ENCODE results near the gene FRRS1. TPM values are rescaled to one million over a fixed set of nuclear protein-coding genes. Genes with fewer than 3 reads are reported as not detected.

Gene FRRS1
- polyA plus RNA-seq, 1 donor (not counting 4 experiments of a cell fraction or from before 2014, with no cell fraction given): 11.2 TPM

DNA sequence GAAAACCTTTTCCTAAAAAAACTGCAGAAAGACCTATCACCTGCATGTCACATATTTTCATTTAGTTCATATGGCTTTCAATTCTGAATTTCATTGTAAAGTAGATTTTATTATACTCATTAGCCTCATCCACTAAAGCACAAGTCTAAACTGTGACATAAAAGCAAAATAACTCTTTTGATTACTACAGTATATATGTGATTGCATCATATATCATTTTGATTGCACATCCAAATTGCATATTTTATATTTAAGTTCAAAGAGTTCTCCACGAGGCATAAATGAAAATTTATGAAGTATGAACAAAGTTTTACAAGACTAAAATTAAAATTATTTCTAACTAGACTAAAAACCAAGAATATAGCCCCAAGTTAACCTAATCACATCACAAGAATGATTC is 101.2 kb downstream of the FRRS1 start:
- TF ChIP-seq, protein P1, sequence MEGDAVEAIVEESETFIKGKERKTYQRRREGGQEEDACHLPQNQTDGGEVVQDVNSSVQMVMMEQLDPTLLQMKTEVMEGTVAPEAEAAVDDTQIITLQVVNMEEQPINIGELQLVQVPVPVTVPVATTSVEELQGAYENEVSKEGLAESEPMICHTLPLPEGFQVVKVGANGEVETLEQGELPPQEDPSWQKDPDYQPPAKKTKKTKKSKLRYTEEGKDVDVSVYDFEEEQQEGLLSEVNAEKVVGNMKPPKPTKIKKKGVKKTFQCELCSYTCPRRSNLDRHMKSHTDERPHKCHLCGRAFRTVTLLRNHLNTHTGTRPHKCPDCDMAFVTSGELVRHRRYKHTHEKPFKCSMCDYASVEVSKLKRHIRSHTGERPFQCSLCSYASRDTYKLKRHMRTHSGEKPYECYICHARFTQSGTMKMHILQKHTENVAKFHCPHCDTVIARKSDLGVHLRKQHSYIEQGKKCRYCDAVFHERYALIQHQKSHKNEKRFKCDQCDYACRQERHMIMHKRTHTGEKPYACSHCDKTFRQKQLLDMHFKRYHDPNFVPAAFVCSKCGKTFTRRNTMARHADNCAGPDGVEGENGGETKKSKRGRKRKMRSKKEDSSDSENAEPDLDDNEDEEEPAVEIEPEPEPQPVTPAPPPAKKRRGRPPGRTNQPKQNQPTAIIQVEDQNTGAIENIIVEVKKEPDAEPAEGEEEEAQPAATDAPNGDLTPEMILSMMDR (optimal IDR thresholded peaks at IDR 0.05 in 1 of 3, IDR thresholded peaks at IDR 0.05 in 1 of 3, conservative IDR thresholded peaks at IDR 0.05 in 1 of 3; ENCODE audit: extremely low read depth in 1 of 3, insufficient read depth in 2 of 3, low read length in 3 of 3): no peak
- no peak for TF ChIP-seq EZH2 (IDR thresholded peaks at IDR 0.05; ENCODE audit: low read length)
- peaks cover 8% of the 10 kb centered on the region for H3K4me1 ChIP-seq (ENCODE audit: control insufficient read depth, extremely low read depth, insufficient read depth, low read length)

DNA sequence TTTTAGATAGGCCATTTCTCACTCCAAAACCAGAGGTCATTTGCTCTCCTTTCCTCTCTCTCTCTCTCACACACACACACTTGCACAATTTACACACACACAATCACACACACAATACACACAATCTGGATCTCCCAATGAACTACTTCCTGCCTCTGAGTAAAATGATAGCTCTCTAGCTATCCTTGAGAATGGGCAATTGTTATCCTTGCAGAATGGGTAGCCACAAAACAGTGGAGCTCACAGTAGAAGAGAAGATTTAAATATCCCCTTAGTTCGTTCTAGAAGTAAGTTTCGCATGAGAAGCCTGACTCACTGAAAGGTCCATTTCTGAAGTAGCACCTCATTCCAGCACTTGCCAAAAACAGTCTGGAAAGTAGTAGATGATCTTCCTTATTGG is 102.9 kb downstream of the FRRS1 start:
- FAIRE-seq (no peak), DNase-seq (ENCODE audit: low read depth, low spot score) (no peak)
- H3K27ac ChIP-seq (ENCODE audit: control insufficient read depth, insufficient read depth, low read length): no peak overlapping the region
- H3K9ac ChIP-seq (ENCODE audit: control insufficient read depth, extremely low read depth, insufficient read depth, low read length): no peak overlapping the region
- dilution Hi-C loops (cut with MboI; ENCODE audit: extremely low pct_ligation_motif_present, low sequenced_read_pairs): no loop called here
- no peaks in the 10 kb centered on the region for H3K79me2 ChIP-seq (ENCODE audit: control insufficient read depth, insufficient read depth, low read length)
- H3K9me1 ChIP-seq (ENCODE audit: control insufficient read depth, extremely low read depth, insufficient read depth, low read length): no peaks in the 10 kb centered on the region
- no peaks in the 10 kb centered on the region for H3K36me3 ChIP-seq (ENCODE audit: control insufficient read depth in 2 of 2, extremely low read depth in 1 of 2, insufficient read depth in 2 of 2, low read length in 2 of 2)
- H3K4me1 ChIP-seq (ENCODE audit: control insufficient read depth, extremely low read depth, insufficient read depth, low read length): peaks cover 22% of the 10 kb centered on the region
- no peak overlapping the region for H3K4me2 ChIP-seq (ENCODE audit: control insufficient read depth, extremely low read depth, insufficient read depth, low read depth, low read length)
- H3K4me3 ChIP-seq (ENCODE audit: control insufficient read depth in 2 of 3, extremely low read depth in 1 of 3, insufficient read depth in 2 of 3, low read depth in 1 of 3, low read length in 3 of 3): no peak overlapping the region
- H2AFZ ChIP-seq (ENCODE audit: control insufficient read depth, low read length): no peak overlapping the region
- no peaks in the 10 kb centered on the region for H3K27me3 ChIP-seq (ENCODE audit: control insufficient read depth, extremely low read depth, insufficient read depth, low read length)
- no peaks in the 10 kb centered on the region for H3K9me3 ChIP-seq (ENCODE audit: control insufficient read depth, low read depth, low read length)
- no peaks in the 10 kb centered on the region for H4K20me1 ChIP-seq (ENCODE audit: control insufficient read depth, extremely low read depth, insufficient read depth, low read length)
- TF ChIP-seq, protein P1 (optimal IDR thresholded peaks at IDR 0.05 in 1 of 3, IDR thresholded peaks at IDR 0.05 in 1 of 3, conservative IDR thresholded peaks at IDR 0.05 in 1 of 3; ENCODE audit: extremely low read depth in 1 of 3, insufficient read depth in 2 of 3, low read length in 3 of 3): no peak
- no peak for TF ChIP-seq EZH2 (IDR thresholded peaks at IDR 0.05; ENCODE audit: low read length)

More for the DNA sequence above, 101.2 kb downstream of the FRRS1 start:
- H3K9ac ChIP-seq (ENCODE audit: control insufficient read depth, extremely low read depth, insufficient read depth, low read length): no peak overlapping the region
- no peak overlapping the region for H3K4me3 ChIP-seq (ENCODE audit: control insufficient read depth in 2 of 3, extremely low read depth in 1 of 3, insufficient read depth in 2 of 3, low read depth in 1 of 3, low read length in 3 of 3)
- no peaks in the 10 kb centered on the region for H3K9me1 ChIP-seq (ENCODE audit: control insufficient read depth, extremely low read depth, insufficient read depth, low read length)
- H3K27ac ChIP-seq (ENCODE audit: control insufficient read depth, insufficient read depth, low read length): no peak overlapping the region
- dilution Hi-C loops (cut with MboI; ENCODE audit: extremely low pct_ligation_motif_present, low sequenced_read_pairs): no loop called here
- H3K36me3 ChIP-seq (ENCODE audit: control insufficient read depth in 2 of 2, extremely low read depth in 1 of 2, insufficient read depth in 2 of 2, low read length in 2 of 2): no peaks in the 10 kb centered on the region
- no peaks in the 10 kb centered on the region for H3K79me2 ChIP-seq (ENCODE audit: control insufficient read depth, insufficient read depth, low read length)
- no peaks in the 10 kb centered on the region for H3K9me3 ChIP-seq (ENCODE audit: control insufficient read depth, low read depth, low read length)
- no peaks in the 10 kb centered on the region for H3K27me3 ChIP-seq (ENCODE audit: control insufficient read depth, extremely low read depth, insufficient read depth, low read length)
- no peak overlapping the region for H3K4me2 ChIP-seq (ENCODE audit: control insufficient read depth, extremely low read depth, insufficient read depth, low read depth, low read length)
- DNase-seq (ENCODE audit: low read depth, low spot score): no peak
- no peak overlapping the region for H2AFZ ChIP-seq (ENCODE audit: control insufficient read depth, low read length)
- H4K20me1 ChIP-seq (ENCODE audit: control insufficient read depth, extremely low read depth, insufficient read depth, low read length): no peaks in the 10 kb centered on the region
- FAIRE-seq: no peak
